ENCODE measurements around the gene CELA3B.
"Not testable (repeated sequence)": the region's sequence is repeated elsewhere in the genome, so short reads cannot be mapped to it uniquely, and the experiment has no call there.

Gene CELA3B

DNA sequence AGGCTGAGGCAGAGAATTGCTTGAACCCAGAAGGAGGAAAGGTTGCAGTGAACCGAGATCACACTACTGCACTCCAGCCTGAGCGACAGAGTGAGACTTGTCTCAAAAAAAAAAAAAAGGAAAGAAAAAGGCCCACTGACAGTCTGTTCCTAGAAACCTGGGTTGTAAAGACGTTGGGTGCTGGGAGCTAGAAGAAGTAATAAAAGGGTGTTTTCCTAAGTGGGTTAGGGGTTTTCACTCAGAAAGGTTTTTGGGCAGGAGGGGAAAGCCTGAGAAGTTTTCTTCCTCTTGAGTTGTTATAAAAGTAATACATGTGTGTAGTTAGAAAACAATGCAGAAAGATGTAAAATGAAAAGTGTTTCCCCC, 50.1 kb downstream of the CELA3B start:
- Histone ChIP-seq H3K9me3 (ENCODE audit: control insufficient read depth, low read depth, low read length) (no peaks in the 10 kb centered on the region), H3K27ac (ENCODE audit: low read length) (no peak overlapping the region), H3K27me3 (ENCODE audit: control insufficient read depth, insufficient read depth, low read length) (no peaks in the 10 kb centered on the region), H3K4me3 (ENCODE audit: low read length) (no peak overlapping the region), H3K4me1 (ENCODE audit: control insufficient read depth, low read depth, low read length) (peaks cover 14% of the 10 kb centered on the region), H3K9ac (ENCODE audit: low read length) (no peak overlapping the region), H3K36me3 (ENCODE audit: control insufficient read depth, low read depth, low read length) (peaks cover 8% of the 10 kb centered on the region)

DNA sequence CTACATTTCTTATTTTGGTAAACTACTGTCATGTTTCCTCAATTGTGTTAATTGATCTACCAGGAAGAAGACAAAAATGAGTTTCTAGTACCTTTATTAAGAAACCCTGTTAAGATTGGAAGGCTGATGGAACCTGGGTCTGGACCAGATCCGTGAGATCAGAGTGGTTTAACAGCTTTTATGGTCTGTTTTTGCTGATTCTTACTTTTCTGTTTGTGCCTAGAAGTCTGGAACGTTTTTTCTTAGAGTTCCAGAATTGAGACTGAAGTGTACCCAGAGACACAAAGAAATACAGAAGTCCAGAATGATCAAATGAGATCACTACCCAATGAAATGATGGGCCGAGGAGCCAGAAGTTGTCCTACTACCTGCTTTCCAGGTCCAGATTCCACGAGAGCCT, 53.2 kb downstream of the CELA3B start:
- Histone ChIP-seq H3K9me3 (ENCODE audit: control insufficient read depth, low read depth, low read length) (no peaks in the 10 kb centered on the region), H3K4me1 (ENCODE audit: control insufficient read depth, low read depth, low read length) (peaks cover 5% of the 10 kb centered on the region), H3K36me3 (ENCODE audit: control insufficient read depth, low read depth, low read length) (peaks cover 8% of the 10 kb centered on the region), H3K4me3 (ENCODE audit: low read length) (no peak overlapping the region), H3K27me3 (ENCODE audit: control insufficient read depth, insufficient read depth, low read length) (no peaks in the 10 kb centered on the region), H3K9ac (ENCODE audit: low read length) (no peak overlapping the region), H3K27ac (ENCODE audit: low read length) (no peak overlapping the region)

GRCh38 chr1:22030473-22030872, 53.7 kb downstream of the CELA3B start:
- H3K27ac ChIP-seq (ENCODE audit: low read length): no peak overlapping the region
- H3K27me3 ChIP-seq (ENCODE audit: control insufficient read depth, insufficient read depth, low read length): no peaks in the 10 kb centered on the region
- no peak overlapping the region for H3K4me3 ChIP-seq (ENCODE audit: low read length)
- no peaks in the 10 kb centered on the region for H3K9me3 ChIP-seq (ENCODE audit: control insufficient read depth, low read depth, low read length)
- H3K4me1 ChIP-seq (ENCODE audit: control insufficient read depth, low read depth, low read length): peaks cover 5% of the 10 kb centered on the region
- no peak overlapping the region for H3K9ac ChIP-seq (ENCODE audit: low read length)
- H3K36me3 ChIP-seq (ENCODE audit: control insufficient read depth, low read depth, low read length): peaks cover 8% of the 10 kb centered on the region

GRCh38 chr1:22031214-22031962, 54.6 kb downstream of the CELA3B start:
- Histone ChIP-seq H3K9ac (ENCODE audit: low read length) (no peak overlapping the region), H3K9me3 (ENCODE audit: control insufficient read depth, low read depth, low read length) (no peaks in the 10 kb centered on the region), H3K4me3 (ENCODE audit: low read length) (no peak overlapping the region), H3K4me1 (ENCODE audit: control insufficient read depth, low read depth, low read length) (peaks cover under 1% of the 10 kb centered on the region), H3K27me3 (ENCODE audit: control insufficient read depth, insufficient read depth, low read length) (no peaks in the 10 kb centered on the region), H3K36me3 (ENCODE audit: control insufficient read depth, low read depth, low read length) (peaks cover 8% of the 10 kb centered on the region), H3K27ac (ENCODE audit: low read length) (no peak overlapping the region)

GRCh38 chr1:22034834-22035233, 58.0 kb downstream of the CELA3B start:
- not testable (repeated sequence) for H3K9me3 ChIP-seq (ENCODE audit: control insufficient read depth, low read depth, low read length); H3K4me3 ChIP-seq (ENCODE audit: low read length); H3K9ac ChIP-seq (ENCODE audit: low read length); H3K36me3 ChIP-seq (ENCODE audit: control insufficient read depth, low read depth, low read length); H3K27ac ChIP-seq (ENCODE audit: low read length); H3K4me1 ChIP-seq (ENCODE audit: control insufficient read depth, low read depth, low read length); H3K27me3 ChIP-seq (ENCODE audit: control insufficient read depth, insufficient read depth, low read length)

DNA sequence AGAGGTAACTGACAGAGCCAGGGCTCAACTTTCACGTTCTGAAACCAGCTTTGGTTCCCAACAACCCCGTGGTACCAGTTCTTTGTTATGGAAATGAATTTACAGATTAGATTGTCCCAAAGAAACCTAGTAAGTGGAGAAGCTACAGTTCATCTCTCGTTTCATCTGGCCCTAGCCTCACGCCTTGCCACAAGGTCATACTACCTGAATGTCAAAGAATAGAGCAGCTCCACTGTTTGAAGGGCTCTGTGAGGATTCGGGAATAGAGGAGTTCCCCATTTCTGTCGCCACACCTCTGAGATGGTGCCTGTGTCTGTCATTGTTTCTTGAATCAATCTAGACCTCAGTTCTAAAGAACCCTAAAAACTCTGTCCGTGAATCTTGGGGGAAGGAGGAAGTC, 60.7 kb downstream of the CELA3B start:
- H3K27ac ChIP-seq (ENCODE audit: low read length): no peak overlapping the region
- H3K27me3 ChIP-seq (ENCODE audit: control insufficient read depth, insufficient read depth, low read length): no peaks in the 10 kb centered on the region
- H3K4me3 ChIP-seq (ENCODE audit: low read length): no peak overlapping the region
- H3K4me1 ChIP-seq (ENCODE audit: control insufficient read depth, low read depth, low read length): peaks cover 11% of the 10 kb centered on the region
- H3K36me3 ChIP-seq (ENCODE audit: control insufficient read depth, low read depth, low read length): no peaks in the 10 kb centered on the region
- no peaks in the 10 kb centered on the region for H3K9me3 ChIP-seq (ENCODE audit: control insufficient read depth, low read depth, low read length)
- H3K9ac ChIP-seq (ENCODE audit: low read length): no peak overlapping the region

- Histone ChIP-seq H3K36me3 (ENCODE audit: control insufficient read depth, low read depth, low read length) (no peaks in the 10 kb centered on the region), H3K9me3 (ENCODE audit: control insufficient read depth, low read depth, low read length) (no peaks in the 10 kb centered on the region), H3K9ac (ENCODE audit: low read length) (no peak overlapping the region), H3K4me1 (ENCODE audit: control insufficient read depth, low read depth, low read length) (peaks cover 11% of the 10 kb centered on the region), H3K27ac (ENCODE audit: low read length) (no peak overlapping the region), H3K4me3 (ENCODE audit: low read length) (no peak overlapping the region), H3K27me3 (ENCODE audit: control insufficient read depth, insufficient read depth, low read length) (no peaks in the 10 kb centered on the region)
Observed at GRCh38 chr1:22038036-22038435, 61.2 kb downstream of the CELA3B start.
